ENCODE data around the gene ADH5.
A peak's percentile ranks its signal among the peaks of the same experiment; 100 is the strongest.
"Not testable (repeated sequence)": the region's sequence is repeated elsewhere in the genome, so short reads cannot be mapped to it uniquely, and the experiment has no call there.

ADH5 gene

GRCh38 chr4:99088481-99089365 is at the start of gene ADH5:
TSS of gene ADH5 (minus strand) at chr4:99088788. CDS start at chr4:99088700, 88 bp downstream.
- peak; percentile 91 to 93 for DNase-seq

GRCh38 chr4:99136329-99136728 is 47.7 kb upstream of the ADH5 start:
- no peak for DNase-seq

DNA sequence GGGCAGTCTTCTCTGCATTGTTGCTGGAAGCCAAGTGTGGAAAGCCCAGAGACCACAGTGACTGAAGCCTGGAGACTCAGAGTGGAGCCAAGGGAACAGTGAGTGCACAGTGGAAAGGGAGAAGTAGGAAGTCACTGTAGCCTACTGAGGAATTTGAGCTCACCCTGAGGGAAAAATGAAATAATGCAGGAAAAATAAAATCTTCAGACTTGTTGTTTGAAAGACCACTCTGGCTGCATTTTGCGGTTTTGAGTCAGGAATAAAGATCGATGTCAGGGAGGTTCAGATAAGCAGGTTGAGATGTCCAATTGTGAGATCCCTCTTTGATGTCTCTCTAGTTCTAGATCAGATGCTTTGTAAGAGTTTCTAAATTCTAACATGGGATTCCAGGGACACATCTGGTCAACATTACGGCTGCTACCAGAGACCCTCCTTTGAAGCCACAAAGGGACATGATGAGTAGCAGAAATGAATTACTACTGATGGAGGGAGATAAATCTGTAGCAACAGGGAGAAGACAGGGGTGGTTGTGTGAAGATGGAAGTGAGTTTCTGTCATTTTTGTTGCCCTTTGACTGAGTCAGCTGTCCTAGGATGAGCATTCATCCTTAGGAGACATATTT is 47.1 kb upstream of the ADH5 start:
- no peak for DNase-seq

DNA sequence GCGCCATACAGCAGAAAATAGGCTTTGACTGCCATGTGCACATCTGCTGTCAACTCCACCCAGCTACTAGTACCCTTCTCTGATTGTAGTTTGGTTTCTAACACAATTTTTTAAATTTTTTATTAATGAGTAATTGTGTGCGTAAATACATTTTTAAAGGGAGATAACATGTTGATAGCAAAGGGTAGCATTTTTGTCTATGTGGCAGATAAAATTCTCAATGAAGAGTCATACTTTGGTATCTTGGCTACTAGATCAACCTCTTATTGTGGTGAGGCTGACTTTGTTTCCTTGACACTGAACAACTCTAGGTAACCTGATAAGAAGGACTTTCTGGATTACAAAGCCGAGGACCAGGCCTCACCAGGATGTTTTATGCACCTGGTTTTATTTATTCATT is 46.0 kb upstream of the ADH5 start:
- DNase-seq: no peak

DNA sequence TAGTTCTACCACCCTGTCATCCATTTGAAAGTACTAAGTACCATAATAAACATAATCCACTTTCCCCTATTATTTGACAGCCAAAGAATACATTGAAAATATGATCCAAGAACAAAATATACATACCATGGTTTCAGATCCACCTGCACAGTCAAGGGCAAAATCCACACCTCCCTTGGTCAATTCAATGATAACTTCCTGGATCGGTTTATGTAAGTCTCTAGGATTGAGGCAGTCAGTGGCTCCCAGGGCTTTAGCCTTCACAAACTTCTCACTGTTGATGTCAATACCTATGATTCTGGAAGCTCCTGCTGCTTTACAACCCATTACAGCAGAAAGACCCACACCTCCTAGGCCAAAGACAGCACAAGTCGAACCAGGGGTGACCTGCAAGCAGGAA is 42.8 kb upstream of the ADH5 start:
- no peak for DNase-seq

DNA sequence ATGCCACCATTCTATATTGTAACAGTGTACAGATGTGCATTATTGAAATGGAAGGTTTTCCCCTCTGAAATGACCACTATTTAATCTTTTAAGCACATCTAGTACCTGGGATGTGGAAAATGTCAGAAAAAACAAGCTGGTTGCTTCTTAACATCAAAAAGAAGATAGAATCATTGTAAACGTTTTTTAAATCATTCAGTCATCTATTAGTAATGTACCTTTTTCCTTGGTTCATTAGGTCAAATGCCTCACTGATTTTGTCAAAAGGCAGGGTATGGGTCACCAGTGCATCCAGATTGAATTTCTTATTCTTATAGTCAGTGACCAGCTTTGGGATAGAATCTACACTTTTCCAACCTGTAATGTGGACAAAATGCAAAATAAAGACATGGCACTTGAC is 37.8 kb upstream of the ADH5 start:
- DNase-seq: no peak

GRCh38 chr4:99121008-99121407 is 32.4 kb upstream of the ADH5 start:
- DNase-seq: no peak

GRCh38 chr4:99120501-99120900 is 31.9 kb upstream of the ADH5 start:
- DNase-seq: no peak

GRCh38 chr4:99117876-99118693 is 29.5 kb upstream of the ADH5 start:
- no peak for DNase-seq

GRCh38 chr4:99117122-99117841 is 28.7 kb upstream of the ADH5 start:
- DNase-seq: not testable (repeated sequence)

DNA sequence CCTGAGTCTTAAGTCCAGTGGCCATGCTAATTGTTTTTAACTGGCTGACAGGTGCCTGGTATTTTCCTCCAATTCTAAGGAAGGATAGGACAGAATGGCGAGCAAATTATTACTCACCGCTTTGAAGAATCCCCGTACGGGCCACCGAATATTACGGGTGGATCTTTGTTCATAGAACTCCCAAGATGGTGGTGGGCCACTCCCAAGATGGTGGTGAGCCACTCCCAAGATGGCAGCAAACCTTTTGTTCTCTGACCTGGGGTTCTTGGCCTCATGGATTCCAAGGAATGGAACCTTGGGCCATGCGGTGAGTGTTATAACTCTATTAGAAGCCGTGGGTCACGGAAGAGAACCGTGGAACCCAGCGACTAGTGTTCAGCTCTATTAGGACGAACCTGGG is 20.7 kb upstream of the ADH5 start:
- not testable (repeated sequence) for DNase-seq

DNA sequence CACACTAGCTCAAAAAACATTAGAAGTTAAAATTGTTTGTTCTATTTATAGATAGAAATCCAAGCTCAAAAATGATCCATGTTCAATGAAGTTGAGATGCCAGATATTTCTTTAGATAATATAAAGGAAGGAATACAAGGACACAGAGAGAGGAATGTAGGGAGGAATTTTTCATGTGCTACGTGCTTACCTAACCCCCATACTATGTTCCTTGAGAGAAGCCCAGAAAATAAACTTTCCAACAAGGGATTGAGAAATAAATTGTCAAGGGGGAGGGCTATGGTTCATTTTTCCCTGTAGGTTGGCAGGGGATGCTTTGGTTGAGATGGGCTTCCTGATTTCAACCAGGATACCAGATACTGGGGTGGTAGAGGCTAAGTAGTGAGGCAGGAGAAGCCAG is 15.6 kb upstream of the ADH5 start:
- DNase-seq: no peak

- no peak for DNase-seq
Observed at GRCh38 chr4:99103166-99103565, 14.6 kb upstream of the ADH5 start.

DNA sequence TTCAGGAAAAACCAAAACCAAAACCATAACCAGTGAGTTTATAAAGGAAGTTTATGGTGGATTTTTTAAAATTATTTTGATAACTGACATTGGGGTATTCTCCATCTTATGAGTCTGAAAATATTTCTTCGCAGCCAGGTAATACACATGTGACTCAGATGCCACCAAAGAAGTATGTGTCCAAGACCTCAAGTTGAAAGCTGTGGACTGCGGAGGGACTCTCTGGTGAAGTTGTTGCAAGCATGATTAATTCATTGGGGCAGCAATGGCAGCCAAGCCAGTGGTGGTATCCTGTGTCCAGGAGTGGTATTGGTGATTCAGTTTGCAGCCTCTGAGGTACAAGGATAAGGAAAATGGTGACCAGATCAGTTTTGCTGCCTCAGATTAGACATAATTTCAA is 14.0 kb upstream of the ADH5 start:
- no peak for DNase-seq

DNA sequence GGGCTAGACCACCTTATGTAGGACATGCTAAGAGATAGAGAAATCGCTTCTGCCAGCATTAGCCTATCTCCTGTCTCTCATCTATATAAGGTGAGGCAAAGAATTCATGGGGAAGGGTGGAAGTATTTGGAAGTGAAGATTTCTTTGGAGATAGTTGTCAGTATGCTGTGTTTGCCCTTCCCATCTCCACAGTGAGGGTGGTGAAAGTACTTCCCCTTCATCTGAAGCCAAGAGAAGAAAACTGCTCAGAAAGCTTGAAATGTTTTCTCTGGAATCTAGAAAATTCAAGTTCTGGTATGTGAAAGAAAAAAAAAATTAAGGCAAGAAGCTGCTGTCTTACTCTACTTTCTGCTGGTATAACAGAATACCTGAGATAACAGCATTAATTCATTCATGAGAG is 12.3 kb upstream of the ADH5 start:
- no peak for DNase-seq

DNA sequence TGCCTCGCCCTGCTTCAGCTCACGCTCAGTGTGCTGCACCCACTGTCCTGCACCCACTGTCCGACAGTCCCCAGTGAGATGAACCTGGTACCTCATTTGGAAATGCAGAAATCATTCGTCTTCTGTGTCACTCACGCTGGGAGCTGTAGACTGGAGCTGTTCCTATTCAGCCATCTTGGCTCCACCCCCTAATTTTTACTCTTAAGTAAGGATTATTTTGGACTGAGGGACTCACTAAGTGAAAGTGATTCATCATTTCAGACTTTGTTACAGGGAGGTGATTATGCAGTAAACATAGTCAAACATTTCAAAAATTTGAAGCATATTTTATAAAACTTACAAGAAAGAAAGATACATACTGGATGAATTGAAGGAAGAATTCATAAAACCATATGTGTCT is 11.2 kb upstream of the ADH5 start:
- not testable (repeated sequence) for DNase-seq

GRCh38 chr4:99099311-99099710 is 10.7 kb upstream of the ADH5 start:
- DNase-seq: no peak

- DNase-seq: not testable (repeated sequence)
Observed at GRCh38 chr4:99091841-99092240, 3.3 kb upstream of the ADH5 start.

DNA sequence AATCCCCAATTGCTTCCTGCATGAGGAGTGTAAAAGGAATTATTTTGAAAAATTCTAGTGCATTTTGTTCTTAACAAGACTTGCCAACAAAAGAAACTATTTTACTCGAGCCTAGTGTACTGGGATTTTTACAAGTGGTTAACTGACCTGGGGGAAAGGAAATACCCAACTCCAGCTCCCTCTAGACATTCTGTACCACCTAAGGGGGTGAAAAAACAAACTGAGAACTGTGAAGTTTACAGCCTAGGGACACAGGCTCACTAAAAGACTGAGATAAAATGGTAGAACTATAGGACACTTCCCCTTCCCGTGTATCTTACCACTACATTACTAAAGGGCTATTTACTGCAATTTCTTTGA is 2.6 kb upstream of the ADH5 start:
- no peak for DNase-seq

DNA sequence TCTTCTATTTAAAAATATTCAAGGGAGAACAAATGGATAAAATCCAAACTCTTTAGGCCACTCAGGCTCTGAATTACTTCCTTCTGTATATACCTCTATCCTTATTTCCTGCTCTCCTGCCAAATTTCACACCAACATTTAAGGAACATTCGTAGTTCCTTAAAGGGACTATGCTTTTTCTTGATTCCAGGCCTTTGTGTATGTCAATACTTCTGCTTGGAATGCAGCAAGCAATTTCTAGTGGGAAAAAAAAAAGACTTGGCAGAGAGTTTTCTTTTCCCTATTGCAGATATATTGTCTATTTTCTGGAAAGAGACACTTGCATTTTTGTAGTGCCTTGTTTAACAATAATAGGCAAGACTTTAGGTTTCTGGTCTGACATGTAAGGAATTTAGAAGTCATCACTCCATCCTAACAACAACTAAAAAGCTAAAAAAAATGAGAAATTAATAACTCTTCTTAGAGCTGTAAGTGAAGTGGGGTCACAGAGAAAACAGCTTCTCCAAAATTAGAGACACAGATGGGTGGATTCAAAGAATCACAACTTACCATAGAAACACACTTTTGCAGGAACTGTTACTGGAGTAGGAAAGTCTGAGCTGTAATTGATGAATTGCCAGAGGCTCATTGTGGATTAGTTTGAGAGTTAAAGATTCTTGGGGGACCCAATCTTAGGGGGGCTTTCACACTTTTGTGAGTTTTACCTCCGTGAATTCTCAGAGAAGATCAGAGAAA is 2.1 kb upstream of the ADH5 start:
- DNase-seq: no peak

DNA sequence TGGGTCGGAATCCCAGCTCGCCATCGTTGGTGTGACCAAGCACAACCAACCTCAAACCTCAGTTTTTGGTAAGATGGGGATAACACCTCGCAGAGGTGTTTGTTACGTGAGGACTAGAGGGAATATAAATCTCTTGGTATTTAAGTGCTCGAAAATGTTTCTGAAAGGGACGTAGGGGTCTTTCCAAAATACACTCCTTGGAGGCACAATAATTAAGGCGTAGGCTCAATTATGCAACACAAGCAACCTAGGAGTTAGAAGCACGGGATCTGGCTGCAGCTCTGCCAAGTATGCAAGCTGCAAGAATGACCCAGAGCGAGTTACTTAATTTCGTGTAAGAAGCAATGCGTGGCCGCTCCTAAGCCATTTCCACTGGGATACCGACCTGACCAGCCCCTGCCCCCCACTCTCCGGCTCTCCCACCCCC is 552 bp downstream of the ADH5 start:
- DNase-seq: peak in 1 of 2 donors; percentile 24

- no peak for DNase-seq
Observed at GRCh38 chr4:99084595-99084994, 4.0 kb downstream of the ADH5 start.
